Measurements from ENCODE around the gene POMT2. TPM values are rescaled to one million over a fixed set of nuclear protein-coding genes. Genes with fewer than 3 reads are reported as not detected.
"Not testable (repeated sequence)": the region's sequence is repeated elsewhere in the genome, so short reads cannot be mapped to it uniquely, and the experiment has no call there.

Gene POMT2
- total RNA-seq, 2 experiments from 2014 or later: 7.6 to 8.2 TPM

DNA sequence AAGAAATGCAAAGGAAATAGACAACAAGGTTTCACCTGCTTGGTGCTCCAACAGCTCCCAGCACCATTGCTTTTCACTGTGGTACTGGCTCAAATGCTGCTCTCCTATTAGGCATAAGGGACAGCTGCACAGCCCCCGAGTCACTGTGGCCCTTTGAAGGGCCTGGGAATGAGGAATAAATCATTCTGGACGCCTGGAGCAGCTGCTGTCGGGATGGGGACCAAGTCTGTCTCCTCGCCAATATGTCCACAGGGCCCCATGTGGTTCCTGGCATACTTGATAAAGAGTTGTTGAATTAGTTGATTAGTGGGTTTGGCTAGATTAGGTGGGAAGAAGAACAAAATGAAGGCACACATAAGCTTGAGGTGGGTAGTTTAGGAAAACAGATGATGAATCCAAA is 36.6 kb downstream of the POMT2 start:
- no peak for DNase-seq
- Mint-ChIP-seq H3K36me3 (ENCODE audit: low read depth) (peaks cover 35% of the 10 kb centered on the region), H3K27ac (no peak overlapping the region), H3K9me3 (no peaks in the 10 kb centered on the region), H3K4me1 (ENCODE audit: low read depth) (no peaks in the 10 kb centered on the region), H3K4me3 (no peak overlapping the region), H3K27me3 (no peaks in the 10 kb centered on the region)
- H3K36me3 ChIP-seq (ENCODE audit: insufficient read depth, low read length): peaks cover 8% of the 10 kb centered on the region
- ATAC-seq (ENCODE audit: poor library complexity): no peak
- H3K4me3 ChIP-seq (ENCODE audit: low read length): no peak overlapping the region
- no peak overlapping the region for H3K27ac ChIP-seq (ENCODE audit: low read depth in 1 of 2, low read length in 2 of 2)
- no peaks in the 10 kb centered on the region for H3K4me1 ChIP-seq (ENCODE audit: insufficient read depth, low read length)
- ChIA-PET CTCF (no interaction called here), POLR2A (no interaction called here)
- TF ChIP-seq, protein P1, sequence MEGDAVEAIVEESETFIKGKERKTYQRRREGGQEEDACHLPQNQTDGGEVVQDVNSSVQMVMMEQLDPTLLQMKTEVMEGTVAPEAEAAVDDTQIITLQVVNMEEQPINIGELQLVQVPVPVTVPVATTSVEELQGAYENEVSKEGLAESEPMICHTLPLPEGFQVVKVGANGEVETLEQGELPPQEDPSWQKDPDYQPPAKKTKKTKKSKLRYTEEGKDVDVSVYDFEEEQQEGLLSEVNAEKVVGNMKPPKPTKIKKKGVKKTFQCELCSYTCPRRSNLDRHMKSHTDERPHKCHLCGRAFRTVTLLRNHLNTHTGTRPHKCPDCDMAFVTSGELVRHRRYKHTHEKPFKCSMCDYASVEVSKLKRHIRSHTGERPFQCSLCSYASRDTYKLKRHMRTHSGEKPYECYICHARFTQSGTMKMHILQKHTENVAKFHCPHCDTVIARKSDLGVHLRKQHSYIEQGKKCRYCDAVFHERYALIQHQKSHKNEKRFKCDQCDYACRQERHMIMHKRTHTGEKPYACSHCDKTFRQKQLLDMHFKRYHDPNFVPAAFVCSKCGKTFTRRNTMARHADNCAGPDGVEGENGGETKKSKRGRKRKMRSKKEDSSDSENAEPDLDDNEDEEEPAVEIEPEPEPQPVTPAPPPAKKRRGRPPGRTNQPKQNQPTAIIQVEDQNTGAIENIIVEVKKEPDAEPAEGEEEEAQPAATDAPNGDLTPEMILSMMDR (IDR thresholded peaks at IDR 0.05): no peak
- H3K27me3 ChIP-seq (ENCODE audit: control insufficient read depth in 1 of 2, insufficient read depth in 2 of 2, low read length in 2 of 2): no peaks in the 10 kb centered on the region
- intact Hi-C loops (cut with DNase I, micrococcal nuclease): no loop called here
- no peaks in the 10 kb centered on the region for H3K9me3 ChIP-seq (ENCODE audit: control insufficient read depth in 1 of 2, insufficient read depth in 1 of 2, low read length in 2 of 2)

DNA sequence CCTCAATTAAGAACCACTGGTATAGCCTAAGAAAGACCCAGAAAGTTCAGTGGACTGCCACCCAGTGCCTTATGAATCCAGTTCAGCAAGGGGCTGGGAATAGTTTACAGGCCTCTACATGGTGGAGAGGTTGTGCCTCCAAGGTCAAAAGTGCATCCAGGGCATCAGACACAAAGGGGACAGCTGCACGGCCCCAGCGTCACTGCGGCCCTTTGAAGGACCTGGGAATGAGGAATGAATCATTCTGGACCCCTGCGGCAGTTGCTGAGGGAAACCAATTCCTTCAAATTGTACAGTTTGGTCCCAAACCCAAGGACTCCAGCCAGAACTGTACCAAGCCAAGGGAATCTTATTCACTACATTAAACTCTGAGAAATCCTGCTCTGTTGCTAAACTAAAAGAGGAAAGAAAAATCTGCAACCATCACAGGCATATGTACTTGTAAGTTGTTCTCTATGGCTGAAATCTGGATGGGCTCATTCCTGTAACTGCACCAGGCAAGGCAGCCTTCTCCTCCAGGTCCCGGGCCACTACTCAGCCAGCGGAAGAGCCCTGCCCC is 38.8 kb downstream of the POMT2 start:
- TF ChIP-seq, protein P1 (IDR thresholded peaks at IDR 0.05): no peak
- H3K27me3 Mint-ChIP-seq: no peaks in the 10 kb centered on the region
- Histone ChIP-seq H3K4me1 (ENCODE audit: insufficient read depth, low read length) (no peaks in the 10 kb centered on the region), H3K9me3 (ENCODE audit: control insufficient read depth in 1 of 2, insufficient read depth in 1 of 2, low read length in 2 of 2) (no peaks in the 10 kb centered on the region), H3K4me3 (ENCODE audit: low read length) (no peak overlapping the region), H3K27me3 (ENCODE audit: control insufficient read depth in 1 of 2, insufficient read depth in 2 of 2, low read length in 2 of 2) (no peaks in the 10 kb centered on the region), H3K36me3 (ENCODE audit: insufficient read depth, low read length) (peaks cover 8% of the 10 kb centered on the region), H3K27ac (ENCODE audit: low read depth in 1 of 2, low read length in 2 of 2) (no peak overlapping the region)
- H3K9me3 Mint-ChIP-seq: no peaks in the 10 kb centered on the region
- no peak overlapping the region for H3K27ac Mint-ChIP-seq
- no peak overlapping the region for H3K4me3 Mint-ChIP-seq
- H3K36me3 Mint-ChIP-seq (ENCODE audit: low read depth): peaks cover 34% of the 10 kb centered on the region
- intact Hi-C loops (cut with DNase I, micrococcal nuclease): no loop called here
- POLR2A ChIA-PET: no interaction called here
- CTCF ChIA-PET: no interaction called here
- no peaks in the 10 kb centered on the region for H3K4me1 Mint-ChIP-seq (ENCODE audit: low read depth)
- ATAC-seq (ENCODE audit: poor library complexity) (no peak), DNase-seq (no peak)

DNA sequence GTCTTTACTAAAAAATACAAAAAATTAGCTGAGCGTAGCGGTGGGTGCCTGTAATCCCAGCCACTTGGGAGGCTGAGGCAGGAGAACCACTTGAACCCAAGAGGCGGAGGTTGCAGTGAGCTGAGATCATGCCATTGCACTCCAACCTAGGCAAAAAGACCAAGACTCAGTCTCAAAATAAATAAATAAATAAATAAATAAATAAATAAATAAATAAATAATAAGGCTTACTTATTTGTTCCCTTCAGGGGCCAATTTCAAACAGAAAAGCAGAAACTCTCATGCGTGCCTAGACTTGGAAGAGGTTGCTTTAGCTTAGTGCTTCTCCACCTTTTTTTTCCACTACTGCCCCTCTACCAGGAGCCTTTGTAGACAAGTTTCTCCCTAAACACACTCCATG is 39.8 kb downstream of the POMT2 start:
- CTCF ChIA-PET; H3K4me1 Mint-ChIP-seq (ENCODE audit: low read depth); H3K4me3 Mint-ChIP-seq; H3K4me3 ChIP-seq (ENCODE audit: low read length); H3K27ac Mint-ChIP-seq; H3K27ac ChIP-seq (ENCODE audit: low read depth in 1 of 2, low read length in 2 of 2); H3K9me3 Mint-ChIP-seq; H3K27me3 ChIP-seq (ENCODE audit: control insufficient read depth in 1 of 2, insufficient read depth in 2 of 2, low read length in 2 of 2); DNase-seq; H3K36me3 ChIP-seq (ENCODE audit: insufficient read depth, low read length); ATAC-seq (ENCODE audit: poor library complexity); H3K9me3 ChIP-seq (ENCODE audit: control insufficient read depth in 1 of 2, insufficient read depth in 1 of 2, low read length in 2 of 2); H3K27me3 Mint-ChIP-seq; POLR2A ChIA-PET; intact Hi-C loops (cut with DNase I, micrococcal nuclease); H3K4me1 ChIP-seq (ENCODE audit: insufficient read depth, low read length): not testable (repeated sequence)
- H3K36me3 Mint-ChIP-seq (ENCODE audit: low read depth): peaks cover 25% of the 10 kb centered on the region

GRCh38 chr14:77279719-77280118 is 41.0 kb downstream of the POMT2 start:
- ATAC-seq (ENCODE audit: poor library complexity) (no peak), DNase-seq (no peak)
- Histone ChIP-seq H3K27me3 (ENCODE audit: control insufficient read depth in 1 of 2, insufficient read depth in 2 of 2, low read length in 2 of 2) (no peaks in the 10 kb centered on the region), H3K27ac (ENCODE audit: low read depth in 1 of 2, low read length in 2 of 2) (no peak overlapping the region), H3K36me3 (ENCODE audit: insufficient read depth, low read length) (peaks cover 6% of the 10 kb centered on the region), H3K9me3 (ENCODE audit: control insufficient read depth in 1 of 2, insufficient read depth in 1 of 2, low read length in 2 of 2) (no peaks in the 10 kb centered on the region), H3K4me1 (ENCODE audit: insufficient read depth, low read length) (no peaks in the 10 kb centered on the region), H3K4me3 (ENCODE audit: low read length) (no peak overlapping the region)
- Mint-ChIP-seq H3K27ac (no peak overlapping the region), H3K9me3 (no peaks in the 10 kb centered on the region), H3K27me3 (no peaks in the 10 kb centered on the region), H3K36me3 (ENCODE audit: low read depth) (peaks cover 13% of the 10 kb centered on the region), H3K4me3 (no peak overlapping the region), H3K4me1 (ENCODE audit: low read depth) (no peaks in the 10 kb centered on the region)
- POLR2A ChIA-PET: no interaction called here
- intact Hi-C loops (cut with DNase I, micrococcal nuclease): no loop called here
- TF ChIP-seq, protein P1 (IDR thresholded peaks at IDR 0.05): no peak
- CTCF ChIA-PET: no interaction called here

All from CD4-positive, alpha-beta T cell (primary cell).